ENCODE measurements around the gene GRID1.

The GRID1 gene

DNA sequence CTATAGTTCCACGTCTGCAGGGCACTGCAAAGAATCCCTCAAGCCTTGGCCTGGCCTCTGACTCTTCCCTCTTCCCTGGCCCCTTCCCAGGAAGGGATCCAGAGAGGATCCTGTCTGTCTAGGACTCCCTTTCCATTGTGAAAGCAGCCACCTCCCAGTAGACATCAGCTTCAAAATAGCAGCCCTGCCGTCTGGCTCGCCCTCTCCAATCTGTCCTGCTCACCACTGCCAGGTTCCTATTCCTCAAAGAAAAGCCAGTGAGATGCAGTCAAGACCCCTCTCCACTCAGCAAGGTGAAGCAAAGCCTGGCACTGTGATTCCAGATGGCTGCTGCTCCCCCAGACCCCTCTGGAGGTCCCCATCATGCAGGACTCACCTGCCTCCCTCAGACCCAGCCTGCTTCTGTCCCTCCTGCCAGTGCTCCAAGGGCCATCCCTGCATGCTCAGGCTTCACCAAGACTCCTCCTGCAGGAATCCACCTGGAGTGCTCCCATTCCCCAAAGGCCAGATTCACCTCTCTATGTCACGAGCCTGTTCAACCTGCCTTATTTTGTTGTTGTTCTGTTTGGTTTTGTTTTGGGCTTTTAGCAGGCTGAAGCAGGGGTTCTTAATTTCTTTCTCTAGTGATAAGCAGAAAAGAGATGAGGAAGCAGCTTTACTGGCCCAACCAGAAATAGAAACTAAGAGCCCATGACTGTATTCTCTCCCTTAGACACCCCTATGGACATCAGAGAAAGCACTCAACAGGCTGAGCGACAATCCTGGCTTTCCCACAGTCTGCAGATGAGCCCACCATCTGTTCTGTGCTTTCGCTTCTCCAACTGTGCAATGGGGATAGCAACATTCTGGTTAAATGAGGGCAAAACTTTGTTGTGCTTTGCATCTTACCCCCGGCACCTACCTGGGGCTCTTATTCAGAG is 305.1 kb downstream of the GRID1 start:
- no peak for DNase-seq (ENCODE audit: low spot score)

DNA sequence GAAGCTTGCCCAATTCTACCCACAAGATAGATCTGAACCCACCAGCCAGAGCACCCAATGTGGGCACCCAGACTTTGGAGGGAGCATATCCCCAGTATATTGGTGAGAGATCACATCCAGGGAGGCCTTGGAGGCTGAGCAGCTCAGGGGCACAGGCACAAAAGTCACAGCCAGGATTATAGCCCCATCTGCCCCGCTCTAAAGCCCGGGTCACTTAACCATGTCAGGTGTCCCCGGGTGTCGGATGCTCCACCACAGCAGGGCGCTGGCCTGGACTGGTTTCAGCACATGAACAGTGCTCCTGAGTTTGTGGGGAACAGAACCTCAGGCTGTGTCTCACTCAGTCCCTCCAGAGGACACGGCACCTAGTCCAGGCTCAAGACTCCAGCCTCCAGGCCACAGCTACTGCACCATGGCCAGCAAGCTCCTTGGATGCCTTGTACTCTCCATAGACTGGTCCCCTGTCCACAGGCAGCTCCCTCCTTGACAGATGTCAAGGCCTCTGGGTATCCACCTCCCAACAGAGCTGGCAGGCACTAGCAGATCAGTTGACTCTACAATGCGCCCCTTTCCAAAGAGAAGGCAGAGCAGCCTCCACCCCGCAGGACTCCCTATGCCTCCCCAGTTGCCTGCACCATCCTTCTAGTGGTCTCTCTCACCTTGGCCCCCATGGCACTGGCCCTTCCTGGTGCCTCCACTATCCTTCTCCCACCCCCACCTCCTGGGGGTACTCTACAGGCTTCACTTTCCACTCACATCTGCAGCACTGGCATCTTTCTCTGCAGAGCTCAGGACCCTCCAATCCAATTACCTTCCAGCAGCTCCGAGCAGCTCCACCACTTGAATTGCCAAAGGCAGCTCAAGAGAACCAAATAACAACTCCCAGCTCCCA is 306.0 kb downstream of the GRID1 start:
- no peak for DNase-seq (ENCODE audit: low spot score)

DNA sequence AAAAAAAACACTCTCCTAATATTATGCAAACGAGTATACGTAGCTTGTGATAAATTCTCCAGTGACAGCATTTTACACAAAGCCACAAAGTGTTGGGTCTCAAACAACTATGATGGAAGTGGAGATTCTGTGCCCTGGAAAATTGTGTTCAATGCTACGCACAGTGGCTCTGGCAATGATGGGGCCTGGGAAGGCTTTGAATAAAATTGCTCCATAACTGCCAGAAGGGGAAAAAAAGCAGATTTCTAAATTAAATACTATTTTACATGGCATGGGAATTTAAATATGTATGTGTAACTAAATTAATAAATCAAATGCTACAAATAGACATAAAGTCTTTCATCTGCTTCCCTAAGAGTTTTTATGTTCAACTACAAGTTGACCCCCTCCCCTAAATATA is 306.7 kb downstream of the GRID1 start:
- DNase-seq (ENCODE audit: low spot score), result no peak

DNA sequence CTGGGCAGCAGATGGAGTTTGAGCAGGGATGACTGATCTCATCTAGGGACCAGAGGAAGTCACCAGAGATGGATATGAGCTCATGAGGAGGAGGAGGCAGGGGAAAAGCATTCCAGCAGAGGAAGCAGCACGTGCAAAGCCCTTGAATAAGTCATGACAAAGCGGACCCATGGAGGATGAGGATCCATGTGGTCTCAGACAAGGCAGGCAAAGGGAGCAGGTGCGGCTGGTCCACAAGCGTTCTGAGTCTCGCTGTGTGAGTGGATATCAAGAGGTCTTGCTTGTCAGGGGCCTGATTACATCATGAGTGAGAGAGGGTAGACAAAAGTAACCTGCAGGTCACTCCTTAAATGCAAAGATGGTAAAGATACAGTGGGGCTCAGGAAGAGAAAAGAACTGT is 307.6 kb downstream of the GRID1 start:
- DNase-seq (ENCODE audit: low spot score), result no peak

DNA sequence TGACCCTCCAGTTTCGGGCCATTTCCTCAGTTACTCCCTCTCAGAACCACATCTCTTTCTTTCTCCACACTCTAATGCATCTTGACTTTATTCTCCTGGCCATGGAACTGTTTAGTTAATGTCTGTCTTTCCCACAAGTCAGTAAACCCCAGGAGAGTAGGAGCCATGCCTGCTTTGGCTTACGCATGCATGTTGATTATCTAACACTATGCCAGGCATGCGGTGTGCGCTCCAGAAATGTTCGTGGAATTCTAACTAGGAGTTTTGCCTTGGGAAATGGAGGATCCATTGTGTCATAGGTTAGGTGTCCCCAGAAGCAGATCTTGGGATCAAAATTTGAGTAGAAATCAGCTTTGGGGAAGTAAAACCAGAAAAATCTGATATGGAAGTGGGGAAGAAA is 308.9 kb downstream of the GRID1 start:
- DNase-seq (ENCODE audit: low spot score), result no peak

DNA sequence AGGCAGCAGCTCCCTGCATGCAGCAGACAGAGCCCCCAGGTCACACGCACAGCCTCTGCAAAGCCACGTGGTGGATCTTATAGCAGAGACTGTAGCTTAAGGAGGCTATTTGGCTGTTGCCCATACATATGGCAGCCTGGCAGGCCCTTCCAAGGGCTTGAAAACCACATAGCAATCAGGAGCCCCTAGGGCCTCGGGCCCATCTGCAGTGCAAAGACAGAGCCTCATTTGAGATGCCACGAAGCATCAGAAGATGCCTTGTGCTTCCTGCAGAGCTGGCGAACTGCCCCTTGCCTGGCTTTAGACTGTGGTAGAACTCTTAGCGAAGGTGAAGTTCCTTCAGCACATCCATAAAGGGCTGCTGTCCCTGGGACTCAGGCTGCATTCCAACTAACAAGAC is 309.9 kb downstream of the GRID1 start:
- DNase-seq (ENCODE audit: low spot score), result no peak

DNA sequence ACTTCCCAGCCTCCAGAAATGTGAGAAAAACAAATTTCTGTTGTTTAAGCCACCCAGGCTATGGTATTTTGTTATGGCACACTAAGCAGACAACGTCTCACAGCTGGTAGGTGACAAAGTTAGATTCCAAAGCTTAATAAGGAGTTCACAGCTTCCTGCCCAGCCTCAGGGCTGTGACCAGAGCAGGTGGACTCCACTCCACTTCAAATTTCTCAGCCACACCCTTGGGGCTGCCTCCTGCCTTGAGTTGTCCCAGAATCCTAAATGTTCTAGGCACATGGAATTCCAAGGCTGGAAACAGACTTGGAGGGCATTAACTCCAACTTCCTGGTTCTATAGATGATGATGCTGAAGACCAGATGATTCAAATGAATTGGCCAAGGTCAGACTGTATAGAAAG is 310.7 kb downstream of the GRID1 start:
- DNase-seq (ENCODE audit: low spot score), result no peak

DNA sequence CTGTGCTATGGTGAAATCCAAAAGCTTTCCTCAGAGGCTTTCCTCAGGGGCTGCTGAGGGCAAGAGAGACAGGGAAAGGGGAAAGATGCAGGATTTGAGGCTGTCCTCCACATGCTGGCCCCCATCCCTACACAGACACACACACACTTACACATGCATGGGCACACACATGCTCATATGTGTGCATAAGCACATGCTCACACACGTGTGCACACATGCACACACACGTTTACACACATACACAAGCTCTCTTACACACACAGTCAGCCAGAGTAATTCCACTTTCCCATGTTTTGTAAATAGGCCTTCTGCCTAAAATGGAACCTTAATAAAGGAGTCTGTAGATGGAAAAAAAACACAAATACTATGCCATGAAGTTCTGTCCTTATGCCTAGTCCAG is 312.9 kb downstream of the GRID1 start:
- DNase-seq (ENCODE audit: low spot score), result no peak

DNA sequence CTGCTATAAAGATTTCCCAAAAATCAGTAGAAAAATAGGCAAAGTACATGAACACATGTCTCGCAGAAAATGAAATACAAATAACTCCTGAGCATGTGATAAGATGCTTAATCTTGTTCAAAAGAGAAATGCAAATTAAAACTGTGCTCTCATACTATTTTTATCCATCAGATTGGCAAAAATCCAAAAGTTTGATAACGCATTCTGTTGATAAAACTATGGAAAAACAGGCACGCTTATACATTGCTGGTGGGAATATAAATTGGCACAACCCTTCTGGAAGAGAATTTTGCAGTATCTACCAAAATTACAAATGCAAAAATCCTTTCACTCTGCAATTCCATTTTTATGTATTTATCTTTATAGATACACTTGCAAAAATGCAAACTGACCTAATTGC is 315.0 kb downstream of the GRID1 start:
- DNase-seq (ENCODE audit: low spot score), result no peak

DNA sequence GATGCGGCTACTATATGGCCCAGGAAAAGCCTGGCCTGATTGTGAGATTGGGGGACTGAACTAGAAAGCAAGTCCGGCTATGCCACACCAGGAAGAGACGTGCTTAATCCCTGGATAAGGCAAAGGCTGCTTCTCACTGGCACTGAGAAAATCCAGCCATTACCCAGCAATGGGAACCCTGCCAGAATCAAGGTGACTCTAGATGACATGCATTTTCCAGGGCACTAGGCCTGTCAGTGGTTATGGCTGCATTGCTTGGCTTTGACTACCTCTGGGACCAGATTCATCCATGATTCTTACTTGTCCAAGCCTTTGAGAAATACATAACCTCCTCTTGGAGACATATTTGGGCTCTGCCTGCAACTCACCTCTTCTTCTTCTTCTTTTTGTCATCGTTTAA is 317.2 kb downstream of the GRID1 start:
- DNase-seq (ENCODE audit: low spot score), result no peak

DNA sequence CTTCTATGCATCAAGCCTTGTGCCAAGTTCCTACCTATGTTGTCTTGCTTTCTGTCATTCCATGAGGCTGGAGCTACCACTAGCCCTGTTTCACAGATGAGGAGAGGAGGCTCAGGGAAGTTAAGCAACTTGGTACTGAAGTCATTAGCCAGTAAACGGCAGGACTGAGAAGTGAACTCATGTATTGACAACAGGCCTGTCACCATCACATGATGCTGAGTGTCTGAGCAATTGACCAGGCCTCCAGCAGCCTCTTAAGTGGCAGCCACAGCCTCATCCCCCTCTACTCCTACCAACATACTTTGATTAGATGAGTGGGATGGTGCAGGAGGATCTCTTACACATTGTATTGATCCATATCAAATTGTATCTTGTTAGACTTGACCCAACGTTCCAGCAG is 317.6 kb downstream of the GRID1 start:
- no peak for DNase-seq (ENCODE audit: low spot score)

DNA sequence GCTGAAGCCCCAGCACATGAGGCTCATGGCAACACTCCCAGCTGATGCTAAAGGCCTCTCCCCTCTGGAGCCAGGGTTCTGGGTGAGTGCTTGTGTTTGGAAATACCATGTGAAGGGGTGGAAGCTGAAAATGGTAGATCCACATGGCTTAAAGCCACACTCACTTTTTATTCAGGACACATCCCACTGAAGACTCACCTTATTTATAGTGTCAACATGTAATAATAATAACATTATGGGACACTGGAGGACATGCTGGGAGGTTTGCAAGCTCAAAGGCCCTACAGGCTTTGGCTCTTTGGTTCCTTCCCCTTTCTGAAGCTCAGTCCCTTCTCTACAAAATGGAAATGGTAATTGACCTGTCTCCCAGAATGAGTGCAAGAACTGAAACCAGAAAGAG is 318.0 kb downstream of the GRID1 start:
- no peak for DNase-seq (ENCODE audit: low spot score)

DNA sequence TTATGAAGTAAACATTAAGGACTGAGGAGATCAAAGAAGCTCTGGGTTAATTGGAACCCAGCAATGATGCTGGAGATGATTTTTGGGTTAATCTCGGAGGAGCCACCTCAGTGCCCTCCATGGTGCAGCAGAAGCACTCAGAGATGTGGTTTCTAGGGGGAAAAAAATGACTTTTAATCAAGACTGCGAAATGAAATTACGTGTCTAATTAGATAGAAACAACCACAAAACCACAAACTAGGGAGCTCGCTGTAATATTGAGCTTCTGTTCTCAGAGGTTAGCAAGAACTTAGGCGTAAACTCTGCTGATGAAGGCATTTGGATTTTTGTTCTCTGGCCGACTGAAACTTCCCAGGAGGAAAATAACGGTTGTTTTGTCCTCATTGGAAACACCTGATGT is 319.0 kb downstream of the GRID1 start:
- DNase-seq (ENCODE audit: low spot score), result no peak

DNA sequence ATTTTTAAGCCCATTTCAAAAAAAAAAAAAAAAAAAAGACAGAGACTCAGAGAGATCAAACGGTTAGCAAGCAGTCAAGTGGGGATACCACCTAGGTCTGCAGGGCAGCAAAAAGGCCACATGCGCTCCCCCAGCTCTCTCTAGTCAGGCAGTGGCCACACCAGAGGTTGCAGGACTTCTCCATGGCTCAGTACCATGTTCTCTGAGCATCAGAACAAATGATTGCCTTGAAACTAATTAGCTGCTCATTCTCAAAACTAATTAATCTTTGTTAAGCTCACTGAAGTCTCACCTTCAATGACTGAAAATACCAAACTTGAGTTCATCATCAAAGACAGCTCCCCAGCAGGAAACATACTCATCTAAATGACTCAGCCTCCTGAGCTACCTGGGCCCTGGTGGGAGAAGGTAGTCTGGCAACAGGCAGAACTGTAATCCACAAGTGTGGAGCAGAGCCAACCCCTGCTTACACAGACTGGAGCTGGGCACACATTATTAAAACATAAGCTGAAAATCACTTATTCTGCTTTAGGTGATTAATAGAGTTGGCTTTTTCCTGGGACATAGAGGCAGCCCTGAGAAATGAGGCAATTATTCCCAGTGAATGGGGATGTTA is 319.6 kb downstream of the GRID1 start:
- no peak for DNase-seq (ENCODE audit: low spot score)

DNA sequence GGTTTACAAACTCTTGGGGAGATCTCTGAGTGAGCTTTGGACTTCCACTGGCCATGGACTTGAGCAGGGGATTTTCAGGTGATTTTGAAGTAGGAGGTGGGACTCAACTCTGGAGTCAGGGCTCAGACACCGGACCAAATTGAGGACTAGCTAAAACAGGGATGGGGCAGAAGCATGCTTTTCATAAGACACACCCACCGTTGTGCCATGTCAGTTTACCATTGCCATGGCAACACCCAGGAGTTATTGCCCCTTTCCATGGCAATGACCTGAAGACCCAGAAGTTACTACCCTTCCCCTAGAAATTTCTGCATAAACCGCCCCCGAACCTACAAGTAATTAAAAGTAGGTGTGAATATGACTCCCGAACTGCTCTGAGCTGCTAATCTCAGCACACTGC is 320.7 kb downstream of the GRID1 start:
- DNase-seq (ENCODE audit: low spot score), result no peak

DNA sequence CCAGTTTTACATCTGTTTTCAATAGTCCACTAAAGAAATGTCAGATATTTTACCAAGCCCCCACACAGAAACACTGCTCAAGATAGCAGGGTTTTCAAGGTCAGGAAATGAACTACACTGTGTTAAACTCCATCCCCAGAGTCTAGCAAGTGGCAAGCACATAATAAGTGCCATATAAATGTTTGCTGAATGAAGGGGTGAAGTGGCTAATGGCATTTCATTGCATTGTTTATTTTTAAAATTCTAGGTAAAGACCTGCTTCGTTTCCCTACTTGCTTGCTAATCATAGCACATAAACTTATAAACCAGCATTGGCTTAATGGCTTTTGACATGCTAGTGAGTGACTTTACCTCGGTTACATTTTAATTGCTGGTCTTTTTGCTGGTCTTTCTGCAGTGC is 322.6 kb downstream of the GRID1 start:
- no peak for DNase-seq (ENCODE audit: low spot score)

DNA sequence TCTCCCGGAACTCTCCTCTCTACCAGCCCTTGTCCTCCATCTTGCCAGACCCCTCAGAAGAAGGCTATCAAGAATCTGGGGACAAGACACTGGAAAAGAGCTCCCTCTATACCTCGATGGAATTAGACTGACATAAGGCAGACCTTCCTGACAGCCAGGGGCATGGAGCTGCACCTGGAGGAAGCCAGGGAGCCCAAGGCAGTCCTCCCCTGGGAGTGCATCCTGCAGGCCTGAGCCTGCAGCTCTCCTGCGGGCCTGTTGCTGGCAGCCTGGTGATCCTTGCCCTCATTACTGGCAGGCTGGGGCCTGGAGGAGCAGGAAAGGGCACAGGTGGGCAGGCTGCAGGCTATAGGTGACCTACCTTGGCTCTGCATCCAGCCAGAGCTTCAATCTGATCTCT is 323.4 kb downstream of the GRID1 start:
- DNase-seq (ENCODE audit: low spot score), result no peak

DNA sequence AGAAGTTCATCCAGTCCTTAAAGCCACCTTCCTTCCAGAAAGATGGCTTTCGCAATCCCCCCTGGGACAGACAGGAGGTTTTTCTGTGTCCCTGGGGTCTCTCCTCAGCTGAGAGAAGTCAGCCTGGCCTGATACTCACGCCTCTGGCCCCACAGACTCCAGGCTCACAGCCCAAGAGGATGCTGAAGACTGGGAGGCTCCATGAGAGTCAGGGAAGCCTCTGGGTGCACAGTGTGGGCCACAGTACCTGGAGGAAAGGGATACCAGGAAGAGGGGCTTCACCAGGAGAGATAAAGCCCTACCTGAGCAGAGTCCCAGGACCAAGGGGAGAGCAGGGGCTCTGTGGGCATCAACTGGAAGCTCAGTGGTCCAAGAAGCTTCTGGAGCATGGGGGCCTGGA is 324.4 kb downstream of the GRID1 start:
- DNase-seq (ENCODE audit: low spot score), result no peak

DNA sequence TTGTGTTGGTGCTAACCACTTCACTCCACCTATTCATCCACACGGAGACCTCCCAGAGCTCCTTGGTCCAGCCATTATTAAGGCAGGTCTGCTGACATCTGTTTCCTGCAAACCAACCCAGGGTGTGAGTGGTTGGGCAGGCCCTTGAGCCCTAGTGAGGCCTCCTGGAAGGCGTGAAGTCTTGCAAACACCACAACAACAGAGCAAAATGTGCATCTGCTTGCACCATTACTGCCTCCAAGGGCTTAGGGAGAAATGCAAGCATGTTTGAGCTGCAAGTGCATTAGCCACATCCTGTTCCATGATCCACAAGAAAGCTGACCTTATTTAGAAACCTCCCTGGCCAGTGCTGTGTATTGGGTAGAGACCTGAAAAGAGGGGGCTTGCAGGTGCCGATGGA is 325.5 kb downstream of the GRID1 start:
- DNase-seq (ENCODE audit: low spot score), result no peak

DNA sequence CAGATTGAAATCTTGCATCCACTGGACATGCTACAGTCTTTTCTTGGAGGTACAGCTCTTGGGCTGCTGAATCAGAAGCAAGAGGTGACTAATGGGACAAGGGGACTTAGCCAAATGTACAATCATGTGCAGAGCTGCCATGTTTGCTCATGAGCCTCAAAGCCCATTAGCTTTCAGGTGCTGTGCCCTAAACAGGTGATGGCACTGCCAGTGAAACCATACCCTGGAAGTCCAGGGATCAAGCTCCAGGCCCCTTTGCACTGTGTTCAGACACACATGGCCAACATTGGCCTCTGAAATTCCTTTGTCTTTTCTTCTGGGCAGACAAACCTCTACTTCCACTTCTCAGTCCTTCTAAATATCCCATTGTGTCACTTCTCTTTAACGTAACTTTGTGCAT is 328.2 kb downstream of the GRID1 start:
- no peak for DNase-seq (ENCODE audit: low spot score)

DNA sequence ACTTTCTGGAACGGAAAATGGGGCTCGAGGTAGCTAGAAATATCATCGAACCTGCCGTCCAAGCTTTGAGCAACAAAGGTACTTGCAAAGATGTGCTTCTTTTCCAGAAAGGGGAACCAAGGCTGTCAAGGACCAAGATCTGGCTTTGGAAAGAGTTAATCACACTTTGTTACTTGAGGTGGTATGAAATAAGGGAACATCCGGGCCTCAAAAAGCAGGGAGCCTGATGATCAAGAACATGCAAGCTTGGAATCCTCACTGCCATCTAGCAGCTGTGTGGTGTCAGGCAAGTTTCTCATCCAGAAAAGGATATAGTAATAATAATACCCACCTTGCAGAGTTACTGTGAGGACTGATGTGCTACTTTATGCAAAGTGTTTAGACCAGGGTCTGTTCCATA is 329.5 kb downstream of the GRID1 start:
- no peak for DNase-seq (ENCODE audit: low spot score)

DNA sequence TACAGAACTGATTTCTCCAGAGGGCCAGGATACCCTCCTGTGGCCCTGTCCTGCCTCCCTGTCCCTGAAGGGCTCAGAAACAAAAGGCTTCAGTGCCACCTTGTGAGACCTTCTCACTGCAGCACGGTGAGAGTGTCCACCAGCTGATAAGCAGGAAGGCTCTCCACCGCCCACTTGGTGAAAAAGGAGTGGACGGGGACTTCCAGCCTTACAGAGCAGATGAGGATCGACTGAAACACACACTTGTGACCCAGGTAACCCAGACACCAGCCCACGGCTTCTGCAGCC is 330.1 kb downstream of the GRID1 start:
- DNase-seq (ENCODE audit: low spot score), result no peak
